GM23248 (cell line): ENCODE data around the gene EEF2K.

ENCODE experiments used
- EZH2 ChIP-seq: fragments of 200-600 bp; sonication (generic); IDR thresholded peaks from 2 replicates; pipeline ENCODE4 v1.6.1; 2018; ENCODE audit warnings: antibody characterized with exemption, mild to moderate bottlenecking; ENCODE audit not compliant: insufficient read depth, poor library complexity, severe bottlenecking
- EZH2phosphoT487 ChIP-seq: fragments of 200-600 bp; sonication (generic); IDR thresholded peaks from 2 replicates; pipeline ENCODE4 v1.6.1; 2018; ENCODE audit warnings: antibody characterized with exemption, moderate library complexity, mild to moderate bottlenecking, low read depth; ENCODE audit not compliant: insufficient read depth

DNA sequence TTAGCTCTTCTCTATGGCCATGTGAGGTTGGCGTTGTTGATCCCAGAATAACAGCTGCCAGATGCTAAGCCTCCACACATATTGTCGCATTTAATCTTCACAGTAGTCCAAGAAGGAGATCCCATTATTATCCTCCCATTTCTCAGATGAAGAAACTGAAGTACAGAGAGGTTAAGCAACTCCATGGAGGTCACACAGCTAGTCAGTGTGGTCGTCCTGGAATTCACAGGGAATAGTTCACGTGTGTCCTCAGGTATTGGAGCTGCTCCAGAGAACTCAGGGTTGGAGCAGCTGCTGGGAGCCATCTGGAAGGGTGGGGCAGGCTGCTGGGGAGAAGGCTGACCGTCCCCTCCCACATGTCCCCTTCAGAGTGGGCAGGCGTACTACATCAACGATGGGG, 24.2 kb upstream of the EEF2K start:
- TF ChIP-seq EZH2phosphoT487: no peak
- TF ChIP-seq EZH2: no peak
